NCI-H510A treated with DMSO at 0.1 percent for 48 hours (cell line): Measurements from ENCODE around the gene MOAP1.
"Not testable (repeated sequence)": the region's sequence is repeated elsewhere in the genome, so short reads cannot be mapped to it uniquely, and the experiment has no call there.

Experiments
- DNase-seq: peaks from one replicate; lab custom pipeline; 2025; lab: John Stamatoyannopoulos, UW

The MOAP1 gene

GRCh38 chr14:93146119-93146518 lies 38.6 kb downstream of the MOAP1 start:
- DNase-seq: no peak

- DNase-seq: no peak
Measured at GRCh38 chr14:93142854-93143652, 41.6 kb downstream of the MOAP1 start.

GRCh38 chr14:93137864-93138263 lies 46.8 kb downstream of the MOAP1 start:
- peak; percentile 91 for DNase-seq

- not testable (repeated sequence) for DNase-seq
Measured at GRCh38 chr14:93136508-93136907, 48.2 kb downstream of the MOAP1 start.

- no peak for DNase-seq
Measured at GRCh38 chr14:93136009-93136408, 48.7 kb downstream of the MOAP1 start.

GRCh38 chr14:93135399-93135798 lies 49.3 kb downstream of the MOAP1 start:
- peak; percentile 64 for DNase-seq

GRCh38 chr14:93133464-93133863 lies 51.2 kb downstream of the MOAP1 start:
- no peak for DNase-seq

- peak; percentile 58 for DNase-seq
Measured at GRCh38 chr14:93132472-93133065, 52.1 kb downstream of the MOAP1 start.
